GM19239 (cell line): Measurements from ENCODE around the gene CPM.
A peak's percentile ranks its signal among the peaks of the same experiment; 100 is the strongest.
"Not testable (repeated sequence)": the region's sequence is repeated elsewhere in the genome, so short reads cannot be mapped to it uniquely, and the experiment has no call there.

ENCODE experiments used
- DNase-seq: peaks from one replicate; pipeline ENCODE4 v3.0.0; 2011; ENCODE audit warnings: low spot score; ENCODE audit not compliant: insufficient read length
- FAIRE-seq: peaks from 2 replicates; lab custom pipeline; 2011; peaks lifted over from hg19 to GRCh38; lab: Jason Lieb, UNC

Gene CPM

DNA sequence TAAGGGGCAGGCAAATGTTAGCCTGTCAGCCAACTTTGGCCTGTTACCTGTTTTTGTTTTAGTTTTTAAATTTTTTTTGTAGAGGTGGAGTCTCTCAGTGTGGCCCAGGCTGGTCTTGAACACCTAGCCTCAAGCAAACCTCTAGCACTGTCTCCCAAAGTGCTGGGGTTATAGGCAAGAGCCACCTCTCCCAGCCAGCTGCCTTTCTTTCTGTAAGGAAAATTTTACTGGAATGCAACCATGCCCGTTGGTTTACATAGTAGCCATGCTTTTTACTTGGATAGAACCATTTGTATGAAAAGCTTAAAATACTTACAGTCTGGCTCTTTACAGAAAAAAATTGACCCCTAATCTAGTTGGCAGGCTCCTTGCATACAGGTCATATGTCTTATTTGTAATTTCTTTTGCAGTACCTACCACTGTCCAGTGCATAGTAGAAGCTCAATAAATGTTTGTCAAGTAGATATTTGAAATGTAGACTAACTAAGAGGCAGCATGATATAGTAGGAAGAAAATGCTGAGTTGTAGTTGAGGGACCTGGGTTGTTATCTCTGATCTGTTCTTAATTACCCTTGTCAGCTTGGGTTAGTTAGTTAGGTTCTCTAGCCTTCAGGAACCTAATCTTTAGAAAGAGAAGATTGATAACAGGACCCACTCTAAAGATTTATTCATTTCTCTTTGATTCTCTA is 120.3 kb downstream of the CPM start:
- DNase-seq = no peak
- FAIRE-seq = no peak

DNA sequence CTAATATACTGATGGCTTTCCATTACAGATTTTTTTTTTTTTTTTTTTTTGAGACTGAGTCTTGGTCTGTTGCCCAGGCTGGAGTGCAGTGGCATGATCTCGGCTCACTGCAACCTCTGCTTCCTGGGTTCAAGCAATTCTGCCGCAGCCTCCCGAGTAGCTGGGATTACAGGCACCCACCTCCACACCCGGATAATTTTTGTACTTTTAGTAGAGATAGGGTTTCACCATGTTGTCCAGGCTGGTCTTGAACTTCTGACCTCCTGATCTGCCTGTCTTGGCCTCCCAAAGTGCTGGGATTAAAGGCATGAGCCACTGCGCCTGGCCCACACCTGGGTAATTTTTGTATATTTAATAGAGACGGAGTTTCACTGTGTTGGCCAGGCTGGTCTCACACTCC is 121.4 kb downstream of the CPM start:
- not testable (repeated sequence) for FAIRE-seq, DNase-seq

DNA sequence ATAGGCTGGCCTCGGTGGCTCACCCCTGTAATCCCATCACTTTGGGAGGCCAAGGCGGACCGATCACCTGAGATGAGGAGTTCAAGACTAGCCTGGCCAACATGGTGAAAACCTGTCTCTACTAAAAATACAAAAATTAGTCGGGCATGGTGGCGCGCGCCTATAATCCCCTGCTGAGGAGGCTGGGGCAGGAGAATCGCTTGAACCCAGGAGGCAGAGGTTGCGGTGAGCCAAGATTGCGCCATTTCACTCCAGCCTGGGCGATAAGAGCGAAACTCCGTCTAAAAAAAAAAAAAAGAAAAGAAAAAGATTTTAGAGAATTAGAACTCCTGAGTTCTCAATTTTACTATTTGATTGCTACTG is 123.0 kb downstream of the CPM start:
- FAIRE-seq, DNase-seq: not testable (repeated sequence)

DNA sequence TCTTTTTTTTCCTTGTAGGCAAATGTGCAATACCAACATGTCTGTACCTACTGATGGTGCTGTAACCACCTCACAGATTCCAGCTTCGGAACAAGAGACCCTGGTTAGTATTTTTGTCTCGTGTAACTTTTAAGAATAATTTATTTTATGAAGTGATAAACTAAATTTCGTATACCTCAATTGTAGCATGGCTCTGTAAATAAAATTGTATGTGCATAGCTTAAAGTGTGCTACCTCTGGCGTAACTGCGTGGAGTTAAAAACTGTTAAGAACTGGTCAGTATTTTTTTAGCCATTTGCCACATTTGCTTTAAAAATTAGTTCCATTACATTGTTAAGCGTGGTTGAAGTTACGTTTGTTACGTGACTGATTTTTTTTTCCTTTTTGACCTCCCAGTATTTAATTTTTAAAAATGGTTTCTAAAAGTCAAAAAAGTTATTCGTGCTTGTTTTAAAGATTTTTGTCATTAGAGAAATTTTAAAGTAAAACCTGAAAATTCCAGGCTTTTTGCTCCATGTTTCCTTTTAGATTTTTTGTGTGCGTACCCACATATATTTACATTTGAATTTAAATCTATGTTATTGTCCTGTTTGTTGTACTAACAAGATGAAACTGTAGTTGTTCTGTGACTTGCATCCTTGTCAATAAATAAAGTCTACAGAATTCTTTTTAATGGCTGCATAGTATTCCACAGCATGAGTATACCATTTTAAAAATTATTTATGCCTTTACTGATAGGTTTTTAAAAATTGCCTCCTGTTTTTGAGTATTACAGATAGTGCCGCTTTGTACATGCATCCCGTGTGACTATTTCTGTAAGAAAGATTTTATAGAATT is 123.6 kb downstream of the CPM start:
- FAIRE-seq (peak; percentile 23), DNase-seq (no peak)

DNA sequence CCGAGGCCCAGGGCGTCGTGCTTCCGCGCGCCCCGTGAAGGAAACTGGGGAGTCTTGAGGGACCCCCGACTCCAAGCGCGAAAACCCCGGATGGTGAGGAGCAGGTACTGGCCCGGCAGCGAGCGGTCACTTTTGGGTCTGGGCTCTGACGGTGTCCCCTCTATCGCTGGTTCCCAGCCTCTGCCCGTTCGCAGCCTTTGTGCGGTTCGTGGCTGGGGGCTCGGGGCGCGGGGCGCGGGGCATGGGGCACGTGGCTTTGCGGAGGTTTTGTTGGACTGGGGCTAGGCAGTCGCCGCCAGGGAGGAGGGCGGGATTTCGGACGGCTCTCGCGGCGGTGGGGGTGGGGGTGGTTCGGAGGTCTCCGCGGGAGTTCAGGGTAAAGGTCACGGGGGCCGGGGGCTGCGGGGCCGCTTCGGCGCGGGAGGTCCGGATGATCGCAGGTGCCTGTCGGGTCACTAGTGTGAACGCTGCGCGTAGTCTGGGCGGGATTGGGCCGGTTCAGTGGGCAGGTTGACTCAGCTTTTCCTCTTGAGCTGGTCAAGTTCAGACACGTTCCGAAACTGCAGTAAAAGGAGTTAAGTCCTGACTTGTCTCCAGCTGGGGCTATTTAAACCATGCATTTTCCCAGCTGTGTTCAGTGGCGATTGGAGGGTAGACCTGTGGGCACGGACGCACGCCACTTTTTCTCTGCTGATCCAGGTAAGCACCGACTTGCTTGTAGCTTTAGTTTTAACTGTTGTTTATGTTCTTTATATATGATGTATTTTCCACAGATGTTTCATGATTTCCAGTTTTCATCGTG is 124.4 kb downstream of the CPM start:
- FAIRE-seq (peak; percentile 86), DNase-seq (peak; percentile 39)

DNA sequence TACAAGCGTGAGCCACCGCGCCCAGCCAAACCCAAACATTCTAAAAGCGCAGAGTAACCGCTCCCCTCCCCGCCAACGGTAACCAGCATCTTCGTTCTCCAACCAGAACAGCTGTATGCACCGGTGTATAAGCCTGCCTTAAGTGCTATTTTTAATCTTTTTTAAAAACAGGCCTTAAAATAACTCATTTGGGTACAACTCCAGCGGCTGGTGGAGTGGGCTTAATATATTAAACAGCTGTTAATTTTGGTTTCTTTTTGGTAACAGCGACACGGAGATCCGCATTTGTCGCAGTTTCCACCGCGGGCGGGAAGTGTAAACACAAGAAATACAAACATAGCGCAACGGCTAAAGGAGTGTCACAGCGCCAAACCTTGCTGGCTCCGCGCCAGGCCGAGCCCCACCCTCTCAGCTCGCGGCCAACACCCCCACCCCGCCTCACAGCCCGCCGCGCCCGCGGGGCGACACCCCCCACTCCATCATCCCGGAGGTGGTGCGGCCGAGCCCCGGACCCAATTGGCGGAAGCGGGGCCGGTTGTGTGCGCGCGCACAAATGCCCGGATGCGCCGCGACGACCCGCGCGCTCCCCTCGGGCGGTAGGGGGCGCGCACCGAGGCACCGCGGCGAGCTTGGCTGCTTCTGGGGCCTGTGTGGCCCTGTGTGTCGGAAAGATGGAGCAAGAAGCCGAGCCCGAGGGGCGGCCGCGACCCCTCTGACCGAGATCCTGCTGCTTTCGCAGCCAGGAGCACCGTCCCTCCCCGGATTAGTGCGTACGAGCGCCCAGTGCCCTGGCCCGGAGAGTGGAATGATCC is 125.2 kb downstream of the CPM start, which contains the start of gene MDM2:
Gene MDM2, plus strand, starts transcription at position 602 of the 812 bp plus-strand sequence. CDS start 301 bp downstream, outside the sequence.
- FAIRE-seq (peak; percentile 91), DNase-seq (peak; percentile 69)

DNA sequence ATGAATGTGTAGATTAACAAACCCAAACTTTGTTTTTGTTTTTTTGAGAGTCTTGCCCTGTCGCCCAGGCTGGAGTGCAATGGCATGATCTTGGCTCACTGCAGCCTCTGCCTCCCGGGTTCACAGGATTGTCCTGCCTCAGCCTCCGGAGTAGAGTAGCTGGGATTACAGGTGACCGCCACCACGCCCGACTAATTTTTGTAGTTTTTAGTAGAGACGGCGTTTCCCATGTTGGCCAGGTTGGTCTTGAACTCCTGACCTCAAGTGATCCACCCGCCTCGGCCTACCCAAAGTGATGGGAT is 125.7 kb downstream of the CPM start:
- DNase-seq, FAIRE-seq: not testable (repeated sequence)

DNA sequence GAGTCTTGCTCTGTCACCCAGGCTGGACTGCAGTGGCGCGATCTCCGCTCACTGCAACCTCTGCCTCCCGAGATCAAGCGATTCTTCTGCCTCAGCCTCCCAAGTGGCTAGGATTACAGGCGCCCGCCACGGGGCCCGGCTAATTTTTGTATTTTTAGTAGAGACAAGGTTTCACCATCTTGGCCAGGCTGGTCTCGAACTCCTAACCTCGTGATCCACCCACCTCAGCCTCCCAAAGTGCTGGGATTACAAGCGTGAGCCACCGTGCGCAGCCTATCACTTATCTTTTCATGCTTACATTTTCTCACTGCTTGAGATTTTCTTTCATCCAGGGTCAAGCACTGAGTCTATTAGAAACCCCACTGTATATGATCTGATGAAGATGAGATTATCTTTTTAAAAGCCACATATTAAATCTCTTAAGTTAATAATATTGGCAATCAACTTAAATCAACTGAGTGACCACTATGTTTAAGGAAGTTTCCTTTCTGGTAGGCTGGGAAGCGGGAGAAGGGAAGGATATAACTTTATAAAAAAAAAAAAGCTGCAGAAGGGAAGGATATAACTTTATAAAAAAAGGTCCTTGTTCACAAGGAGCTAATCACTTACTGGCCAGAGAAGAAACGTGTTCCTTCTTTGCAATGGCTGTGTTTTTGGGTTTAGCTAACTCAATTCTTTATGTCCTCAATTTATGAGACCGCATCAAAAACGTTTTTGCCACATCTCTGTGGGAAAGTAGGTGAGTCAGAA is 126.3 kb downstream of the CPM start:
- FAIRE-seq = no peak
- no peak for DNase-seq

DNA sequence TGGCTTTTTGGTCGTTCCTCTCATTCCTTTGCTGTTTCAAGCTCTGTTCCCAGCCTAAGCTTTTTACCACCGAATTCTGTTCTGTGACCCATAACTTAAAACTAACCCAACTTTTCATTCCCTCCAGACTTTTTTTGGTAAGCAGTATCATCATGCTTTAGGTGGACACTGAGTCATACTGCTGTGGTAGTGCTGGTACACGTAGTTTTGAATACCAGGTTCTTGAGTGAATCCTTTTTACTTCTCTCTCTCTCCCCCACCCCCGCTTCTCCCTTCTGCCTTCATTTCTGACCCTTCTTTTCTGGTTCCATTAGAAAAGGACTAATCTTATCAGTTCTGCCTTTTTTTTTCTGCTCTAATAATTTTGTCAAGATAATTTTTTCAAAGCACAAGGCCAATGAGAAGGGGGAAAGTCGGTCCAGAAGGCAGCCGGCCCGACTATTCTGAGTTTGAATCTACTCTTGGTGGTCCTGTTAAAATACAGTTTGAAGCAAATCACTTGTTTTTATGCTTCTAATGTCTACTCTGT is 127.3 kb downstream of the CPM start:
- FAIRE-seq = no peak
- no peak for DNase-seq

DNA sequence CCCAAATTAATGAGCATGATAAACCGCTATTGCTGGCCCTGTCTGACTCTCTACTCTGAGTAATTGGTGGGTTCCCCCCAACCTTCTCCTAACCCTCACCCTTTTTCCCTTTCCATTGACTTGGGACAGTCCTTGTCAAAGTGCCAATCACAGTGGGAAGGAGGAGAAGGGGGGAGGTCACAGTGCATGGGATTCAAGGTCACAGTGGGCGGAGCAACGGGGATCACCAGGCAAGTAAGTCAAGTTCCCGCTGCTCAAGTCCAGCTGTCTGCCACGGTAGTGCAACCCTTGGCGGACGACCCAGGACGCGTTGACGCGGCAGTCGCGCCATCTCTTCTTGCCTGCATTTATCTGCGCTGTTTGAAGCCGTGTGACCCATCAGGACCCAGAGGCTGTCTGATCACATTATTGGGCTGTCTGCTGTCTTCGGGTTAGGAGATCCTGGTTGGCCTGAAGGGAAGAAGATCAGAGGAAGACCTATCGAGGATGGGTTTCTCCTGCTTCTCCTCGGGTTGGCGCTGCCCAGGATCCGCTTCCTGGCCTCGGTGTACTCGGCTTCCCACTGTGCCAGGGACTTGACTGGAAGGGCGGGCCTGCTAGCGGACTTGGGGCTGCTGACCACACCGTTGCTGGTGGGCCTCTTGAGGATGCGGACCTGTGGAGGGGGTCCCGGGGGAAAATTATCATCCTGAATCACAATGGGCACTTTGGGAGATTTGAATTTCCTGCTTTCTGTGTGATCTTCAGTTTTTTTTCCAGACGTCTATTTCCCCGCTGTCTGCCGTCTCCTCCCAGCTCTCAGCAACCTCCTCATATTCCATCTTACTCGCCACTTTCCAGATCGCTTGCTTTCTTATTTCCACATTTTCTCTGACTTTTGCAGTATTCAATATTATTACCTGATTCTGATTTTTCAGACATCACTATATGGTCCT is 128.0 kb downstream of the CPM start:
- FAIRE-seq = no peak
- no peak for DNase-seq

DNA sequence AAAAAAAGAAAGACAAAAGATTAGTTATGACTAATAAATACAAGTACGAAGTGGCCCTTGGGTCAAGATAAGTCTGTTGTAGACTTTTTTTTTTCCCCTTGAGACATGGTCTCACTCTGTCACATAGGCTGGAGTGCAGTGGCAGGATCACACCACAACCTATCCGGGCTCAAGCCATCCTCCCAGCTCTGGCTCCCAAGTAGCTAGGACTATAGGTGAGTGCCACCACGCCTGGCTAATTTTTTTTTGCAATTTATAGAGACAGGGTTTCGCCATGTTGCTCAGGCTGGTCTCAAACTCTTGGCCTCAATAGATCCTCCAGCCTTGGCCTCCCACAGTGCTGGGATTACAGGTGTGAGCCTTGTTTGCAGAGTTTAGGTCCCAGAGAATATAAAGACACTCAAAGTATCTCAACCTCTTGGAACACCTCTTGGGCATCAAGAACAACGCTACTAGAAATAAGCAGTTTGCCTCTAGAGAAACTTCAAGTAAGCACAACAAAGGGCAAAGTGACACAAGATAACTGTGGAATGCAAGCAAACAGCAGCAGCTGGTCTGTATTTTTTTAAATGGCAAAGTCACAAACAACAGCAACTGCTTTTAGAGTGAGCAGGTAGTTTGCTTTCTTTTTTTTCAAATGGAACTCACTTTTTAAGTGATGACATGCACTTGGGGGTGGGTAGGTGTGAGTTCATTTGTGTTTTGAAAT is 128.9 kb downstream of the CPM start:
- no peak for FAIRE-seq
- DNase-seq = no peak

DNA sequence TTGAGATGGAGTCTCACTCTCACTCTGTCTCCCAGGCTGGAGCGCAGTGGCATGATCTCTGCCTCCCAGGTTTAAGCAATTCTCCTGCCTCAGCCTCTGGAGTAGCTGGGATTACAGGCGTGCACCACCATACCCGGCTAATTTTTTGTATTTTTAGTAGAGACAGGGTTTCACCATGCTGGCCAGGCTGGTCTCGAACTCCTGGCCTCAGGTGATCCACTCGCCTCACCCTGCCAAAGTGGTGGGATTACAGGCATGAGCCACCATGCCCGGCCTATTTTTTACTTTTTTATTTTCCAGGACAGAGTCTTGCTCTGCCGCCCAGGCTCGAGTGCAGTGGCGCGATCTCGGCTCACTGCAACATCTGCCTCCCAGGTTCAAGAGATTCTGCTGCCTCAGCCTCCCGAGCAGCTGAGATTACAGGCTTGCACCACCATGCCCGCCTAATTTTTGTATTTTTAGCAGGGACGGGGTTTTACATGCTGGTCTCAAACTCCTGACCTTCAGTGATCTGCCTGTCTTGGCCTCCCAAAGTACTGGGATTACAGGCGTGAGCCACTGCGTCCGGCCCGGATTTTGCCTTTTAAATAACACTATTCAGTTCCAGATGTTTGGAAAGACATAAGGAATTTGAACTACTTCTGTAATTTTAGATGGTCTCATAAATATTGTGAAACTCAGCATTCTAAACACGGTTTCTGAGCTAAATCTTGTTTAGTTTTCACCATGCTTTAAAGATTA is 129.9 kb downstream of the CPM start:
- not testable (repeated sequence) for DNase-seq, FAIRE-seq

DNA sequence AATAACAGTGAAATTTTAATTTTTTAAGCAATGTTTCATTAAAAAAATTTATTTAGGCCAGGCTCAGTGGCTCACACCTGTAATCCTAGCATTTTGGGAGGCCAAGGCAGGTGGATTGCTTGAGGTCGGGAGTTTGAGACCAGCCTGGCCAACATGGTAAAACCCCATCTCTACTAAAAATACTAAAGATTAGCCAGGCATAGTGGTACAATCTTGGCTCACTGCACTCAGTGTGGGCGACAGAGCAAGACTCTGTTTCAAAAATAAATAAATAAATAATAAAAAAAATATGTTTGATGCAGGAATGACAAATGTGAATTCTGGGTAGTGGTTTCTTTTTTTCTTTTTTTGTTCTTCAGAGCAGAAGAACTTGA is 130.6 kb downstream of the CPM start:
- not testable (repeated sequence) for DNase-seq, FAIRE-seq
